Inferior parietal cortex (tissue), 1 donor: ENCODE results near the gene C1QTNF12.

Experiments
- DNase-seq: peaks from one replicate; pipeline ENCODE4 v3.0.0-alpha.2; 2016; ENCODE audit errors: extremely low spot score

C1QTNF12 gene

GRCh38 chr1:1240822-1241587, 5.5 kb downstream of the C1QTNF12 start:
- no peak for DNase-seq

GRCh38 chr1:1240348-1240732, 6.2 kb downstream of the C1QTNF12 start:
- no peak for DNase-seq

GRCh38 chr1:1239614-1240347, 6.7 kb downstream of the C1QTNF12 start:
- no peak for DNase-seq

DNA sequence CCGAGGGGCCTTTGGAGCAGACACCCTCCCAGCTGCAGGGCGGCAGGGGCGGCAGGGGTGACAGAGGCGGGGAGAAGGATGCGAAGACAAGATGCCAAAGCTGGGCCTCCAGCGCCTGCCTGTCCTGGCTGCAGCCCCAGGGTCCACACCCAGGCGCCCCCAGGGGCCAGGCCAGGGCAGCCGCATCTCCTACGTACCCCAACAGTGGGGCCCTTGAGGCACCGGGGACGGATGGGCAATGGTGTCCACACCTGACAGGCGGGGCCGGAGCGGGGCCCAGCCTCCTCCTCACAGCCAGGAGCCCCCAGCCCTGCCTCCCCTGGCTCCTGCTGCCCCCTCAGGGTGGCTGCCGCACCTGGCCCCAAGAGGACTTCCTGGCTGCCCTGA, 7.3 kb downstream of the C1QTNF12 start:
- DNase-seq: no peak

DNA sequence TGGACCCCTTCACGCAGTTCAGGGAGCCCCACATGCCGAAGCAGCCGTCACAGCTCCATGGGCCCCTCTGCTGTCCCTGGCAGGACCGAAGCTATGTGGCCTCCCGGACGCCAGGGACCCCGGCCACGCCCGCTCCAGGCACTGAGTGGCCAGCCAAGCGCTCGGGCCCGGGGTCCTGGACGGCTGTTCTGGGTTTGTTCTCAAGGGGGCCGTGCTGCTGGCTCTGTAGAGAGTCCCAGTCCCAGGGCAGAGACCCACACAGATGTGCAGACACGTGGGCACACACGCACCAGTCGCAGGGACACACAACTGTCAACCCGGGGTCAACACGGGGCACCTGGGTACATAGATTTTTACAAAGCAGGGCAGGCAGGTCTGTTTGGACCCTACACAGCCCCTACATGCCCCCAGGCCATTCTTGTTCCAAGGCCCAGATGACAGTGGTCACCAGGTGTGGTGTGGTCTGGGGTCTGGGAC, 7.8 kb downstream of the C1QTNF12 start:
- DNase-seq: no peak

DNA sequence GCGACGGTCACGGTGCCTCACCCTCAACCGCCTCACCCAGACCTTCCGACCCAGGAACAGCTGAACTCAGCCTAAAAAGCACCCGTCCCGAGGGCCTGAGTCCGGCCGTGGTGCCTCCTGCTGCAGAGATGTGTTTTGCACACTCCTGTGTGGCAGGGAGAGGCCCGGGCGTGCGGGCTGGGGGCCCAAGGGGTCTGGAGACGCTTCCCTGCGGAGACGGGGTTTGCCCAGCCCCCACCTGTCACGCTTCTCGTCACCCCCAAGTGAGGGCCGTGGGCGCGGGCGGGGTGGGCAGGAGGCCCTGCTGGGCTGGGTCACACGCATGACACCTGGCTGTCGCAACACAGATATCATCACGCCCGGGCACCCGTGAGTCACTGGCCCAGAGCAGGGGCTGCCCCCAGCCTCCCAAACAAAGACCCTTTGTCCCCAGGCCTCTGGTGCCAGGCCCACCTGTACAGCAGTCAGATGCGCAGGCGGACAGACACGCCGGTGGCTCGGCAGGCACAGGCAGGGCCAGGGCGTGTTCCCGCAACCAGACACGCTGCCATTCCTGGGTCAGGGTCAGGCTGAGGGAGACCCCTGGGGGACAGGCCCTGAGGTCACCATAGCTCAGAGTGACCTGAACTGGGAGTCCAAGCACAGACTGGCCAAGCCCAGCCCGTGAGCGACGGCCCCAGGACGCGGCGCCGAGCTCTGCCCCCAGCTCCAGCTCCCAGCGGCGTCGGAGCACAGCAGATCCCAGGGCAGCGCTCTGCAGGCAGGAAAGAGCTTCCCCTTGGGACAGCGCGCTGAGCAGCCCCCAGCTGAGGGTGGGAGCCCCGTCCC, 8.4 kb downstream of the C1QTNF12 start:
- no peak for DNase-seq

- DNase-seq: no peak
These were observed 9.3 kb downstream of the C1QTNF12 start for GRCh38 chr1:1236945-1237873.

DNA sequence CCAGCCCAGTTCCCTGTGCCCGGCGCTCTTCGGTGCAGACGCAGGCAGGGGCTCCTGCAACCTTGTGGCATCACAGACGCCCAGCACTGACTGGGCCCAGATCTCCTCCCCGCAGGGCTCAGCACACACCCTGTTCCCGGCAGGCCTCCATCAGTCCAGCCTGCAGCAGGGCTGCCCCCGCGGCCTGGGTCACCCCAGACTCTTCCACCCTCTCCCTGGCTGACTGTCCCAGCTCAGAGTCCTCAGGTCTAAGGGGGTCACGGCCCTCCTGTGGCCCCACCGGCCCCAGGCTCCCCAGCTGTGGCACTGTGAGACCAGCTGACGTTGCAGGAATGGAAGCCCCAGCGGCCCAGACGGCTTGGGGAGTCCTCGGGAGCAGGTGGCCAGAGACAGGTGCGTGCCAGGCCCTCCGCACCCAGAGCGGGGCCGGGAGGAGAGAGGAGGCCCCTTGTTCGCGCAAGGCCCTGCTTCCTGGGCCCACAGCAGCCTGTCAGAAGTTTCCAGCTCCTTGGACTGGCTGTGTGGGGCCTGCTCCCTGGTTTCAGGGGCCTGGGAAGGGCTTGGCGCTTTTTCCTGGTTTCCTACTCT, 10.3 kb downstream of the C1QTNF12 start:
- DNase-seq: no peak

DNA sequence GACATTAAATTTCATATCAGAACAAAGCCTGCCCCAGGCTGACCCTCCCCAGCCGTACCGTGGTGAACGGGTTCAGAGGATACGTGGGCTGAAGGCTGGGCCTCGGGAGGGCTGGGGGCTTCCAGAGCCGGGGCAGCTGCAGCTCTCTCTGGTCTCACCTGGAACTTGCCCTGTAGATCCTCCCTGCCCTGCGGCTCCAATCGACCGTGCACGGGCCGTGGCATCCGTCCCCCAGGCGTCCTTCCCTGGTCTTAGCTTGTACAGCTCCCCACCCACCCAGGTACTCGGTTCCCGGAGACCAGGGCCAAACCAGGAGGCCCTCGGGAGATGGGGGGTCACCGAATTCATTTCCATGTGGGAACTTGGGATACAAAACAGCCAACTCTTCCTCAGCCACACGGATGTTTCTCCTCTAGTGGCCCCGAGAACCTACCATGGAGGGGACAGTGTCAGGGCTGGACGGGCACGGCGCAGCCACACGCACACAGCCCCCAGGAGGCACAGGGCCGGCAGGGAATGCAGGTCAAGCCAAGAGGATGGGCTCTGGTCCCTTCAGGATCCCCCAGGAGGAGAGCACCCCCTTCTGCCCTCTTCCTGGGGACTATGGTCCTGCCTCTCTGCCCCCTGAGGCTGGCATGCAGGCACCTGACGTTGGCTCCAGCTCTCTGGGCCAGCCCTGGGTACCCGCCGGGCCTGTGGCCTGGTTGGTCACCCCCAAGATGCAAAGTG, 11.3 kb downstream of the C1QTNF12 start:
- DNase-seq: no peak

DNA sequence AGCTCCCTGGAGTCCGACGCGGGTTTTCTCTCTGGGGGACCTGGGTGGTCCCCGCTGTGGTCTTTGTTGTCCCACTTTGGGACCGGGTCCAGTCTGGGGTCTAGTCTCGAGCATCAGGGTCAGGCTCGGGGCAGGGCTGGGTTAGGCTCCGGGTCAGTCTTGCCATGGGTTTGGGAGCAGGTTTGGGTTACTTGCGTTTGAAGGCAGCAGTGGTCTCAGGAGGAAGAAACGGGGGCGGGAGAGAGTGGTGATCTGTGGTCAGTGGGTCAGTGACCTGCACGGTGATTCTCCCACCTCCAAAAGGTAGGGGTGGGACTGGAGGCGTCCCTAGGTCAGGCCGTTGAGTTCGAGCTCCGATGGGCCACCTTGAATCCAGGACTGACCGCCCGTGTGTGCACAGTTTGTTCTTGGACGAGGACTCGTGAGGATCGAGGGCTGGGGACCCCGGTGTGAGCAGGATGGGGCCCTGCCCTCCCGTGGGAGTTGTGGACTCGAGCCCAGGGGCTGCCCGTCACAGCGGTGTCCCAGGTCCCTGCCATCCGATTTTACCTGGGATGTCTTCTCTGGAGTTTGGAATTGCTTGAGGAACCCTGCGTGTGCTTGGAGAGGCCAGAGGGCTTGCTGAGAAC, 12.2 kb downstream of the C1QTNF12 start:
- DNase-seq: no peak

GRCh38 chr1:1233567-1233892, 13.0 kb downstream of the C1QTNF12 start:
- DNase-seq: no peak

DNA sequence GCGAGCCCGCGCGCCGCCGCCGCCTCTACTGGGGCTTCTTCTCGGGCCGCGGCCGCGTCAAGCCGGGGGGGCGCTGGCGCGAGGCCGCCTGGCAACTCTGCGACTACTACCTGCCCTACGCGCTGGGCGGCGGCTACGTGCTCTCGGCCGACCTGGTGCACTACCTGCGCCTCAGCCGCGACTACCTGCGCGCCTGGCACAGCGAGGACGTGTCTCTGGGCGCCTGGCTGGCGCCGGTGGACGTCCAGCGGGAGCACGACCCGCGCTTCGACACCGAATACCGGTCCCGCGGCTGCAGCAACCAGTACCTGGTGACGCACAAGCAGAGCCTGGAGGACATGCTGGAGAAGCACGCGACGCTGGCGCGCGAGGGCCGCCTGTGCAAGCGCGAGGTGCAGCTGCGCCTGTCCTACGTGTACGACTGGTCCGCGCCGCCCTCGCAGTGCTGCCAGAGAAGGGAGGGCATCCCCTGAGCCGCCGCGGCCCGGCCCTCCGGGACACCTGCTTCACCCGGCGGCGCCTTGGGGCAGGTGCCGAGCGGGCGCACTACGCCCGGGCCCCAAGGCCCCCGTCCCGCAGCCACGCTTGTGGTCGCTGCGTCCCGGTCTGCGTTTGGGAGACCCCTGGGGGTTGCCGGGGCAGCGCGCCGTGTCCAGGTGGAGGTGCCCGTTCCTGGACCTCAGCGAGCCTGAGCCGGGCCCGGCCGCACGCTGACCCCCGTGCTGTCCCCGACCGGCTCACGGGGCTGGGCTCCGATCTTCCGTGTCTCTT, 13.5 kb downstream of the C1QTNF12 start:
- no peak for DNase-seq

DNA sequence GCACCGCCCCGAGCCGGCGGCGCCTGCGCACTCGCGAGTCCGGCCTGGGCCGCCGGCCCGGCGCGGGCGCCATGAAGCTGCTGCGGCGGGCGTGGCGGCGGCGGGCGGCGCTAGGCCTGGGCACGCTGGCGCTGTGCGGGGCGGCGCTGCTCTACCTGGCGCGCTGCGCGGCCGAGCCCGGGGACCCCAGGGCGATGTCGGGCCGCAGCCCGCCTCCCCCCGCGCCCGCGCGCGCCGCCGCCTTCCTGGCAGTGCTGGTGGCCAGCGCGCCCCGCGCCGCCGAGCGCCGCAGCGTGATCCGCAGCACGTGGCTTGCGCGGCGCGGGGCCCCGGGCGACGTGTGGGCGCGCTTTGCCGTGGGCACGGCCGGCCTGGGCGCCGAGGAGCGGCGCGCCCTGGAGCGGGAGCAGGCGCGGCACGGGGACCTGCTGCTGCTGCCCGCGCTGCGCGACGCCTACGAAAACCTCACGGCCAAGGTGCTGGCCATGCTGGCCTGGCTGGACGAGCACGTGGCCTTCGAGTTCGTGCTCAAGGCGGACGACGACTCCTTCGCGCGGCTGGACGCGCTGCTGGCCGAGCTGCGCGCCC, 14.2 kb downstream of the C1QTNF12 start, which contains the start of gene B3GALT6:
Gene B3GALT6, plus strand, starts transcription at position 30 of the 588 bp plus-strand sequence. Its CDS starts 42 bp downstream, at position 72.
- DNase-seq: no peak

DNA sequence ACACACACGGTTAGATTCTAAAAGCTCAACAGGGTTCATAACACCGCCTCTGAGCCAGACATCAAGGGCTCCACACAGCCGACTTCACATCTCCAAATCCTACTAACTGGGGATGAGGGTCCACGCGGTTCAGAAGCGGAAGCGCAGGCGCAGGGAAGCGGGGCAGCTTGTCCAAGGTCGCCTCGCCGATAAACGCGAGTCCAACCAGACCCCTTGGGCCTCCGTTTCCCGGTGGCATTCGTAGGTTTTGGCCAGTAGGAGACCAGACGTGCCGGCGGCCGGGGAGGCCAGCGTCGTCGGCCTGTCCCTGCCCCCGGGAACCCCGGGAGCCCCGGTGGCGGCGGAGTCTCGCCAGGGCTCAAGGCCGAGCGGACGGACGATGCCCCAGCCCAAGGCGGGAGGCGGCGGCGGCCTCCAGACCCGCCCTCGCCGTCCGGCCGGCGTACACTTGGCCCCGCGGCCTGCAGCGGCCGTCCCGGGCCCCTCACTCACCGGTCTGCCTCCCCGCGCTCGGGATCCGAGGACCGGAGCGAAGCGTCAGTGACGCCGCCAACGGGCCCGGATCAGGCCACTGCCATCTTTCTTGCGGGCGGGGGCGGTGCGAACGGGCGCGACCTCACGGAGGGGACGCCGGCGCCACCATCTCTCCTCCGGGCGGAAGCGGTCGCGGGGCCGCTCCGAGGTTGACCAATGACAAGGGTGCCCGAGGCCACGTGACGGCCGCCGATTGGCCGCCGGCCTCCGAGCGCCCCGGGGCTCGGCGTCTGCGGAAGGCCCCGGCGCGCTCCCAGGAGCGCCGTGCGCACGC, 14.9 kb downstream of the C1QTNF12 start, which contains the start of gene SDF4:
Gene SDF4, minus strand, starts transcription at position 602 of the 808 bp plus-strand sequence. CDS start 3,229 bp downstream, outside the sequence.
- peak; percentile 95 for DNase-seq

- no peak for DNase-seq
These were observed 15.7 kb downstream of the C1QTNF12 start for GRCh38 chr1:1230656-1231399.

- DNase-seq: no peak
These were observed 16.8 kb downstream of the C1QTNF12 start for GRCh38 chr1:1229770-1230169.
